Aorta (tissue), 5 donors: ENCODE data around the gene PRRT1. TPM values are rescaled to one million over a fixed set of nuclear protein-coding genes. Genes with fewer than 3 reads are reported as not detected.

Experiments used
- ATAC-seq: fragments of 200-7000 bp; cut with Tn5 transposase; one replicate; pipeline ENCODE4 v1.9.1; 2022; ENCODE audit warnings: moderate library complexity; ENCODE audit not compliant: low FRiP score
- DNase-seq, 2 donors: peaks; one replicate each; pipeline ENCODE4 v3.0.0-alpha.2; 2020
- H3K27ac ChIP-seq, 2 donors: one replicate each; pipeline ENCODE4 v1.5.1; 2013; ENCODE audit warnings: low read length in 2 of 2, mild to moderate bottlenecking in 2 of 2, moderate library complexity in 2 of 2, control low read depth in 1 of 2, inconsistent platforms in 1 of 2, low read depth in 1 of 2
- H3K27me3 ChIP-seq, 2 donors: one replicate each; pipeline ENCODE4 v1.6.1; 2013; ENCODE audit warnings: control low read depth in 1 of 2, low read length in 1 of 2, mild to moderate bottlenecking in 1 of 2, moderate library complexity in 1 of 2; ENCODE audit not compliant: insufficient read depth in 2 of 2, control insufficient read depth in 1 of 2
- H3K36me3 ChIP-seq, 2 donors: one replicate each; pipeline ENCODE4 v1.6.1; 2013; ENCODE audit warnings: control low read depth in 1 of 2, low read length in 1 of 2, mild to moderate bottlenecking in 1 of 2; ENCODE audit not compliant: insufficient read depth in 2 of 2, control insufficient read depth in 1 of 2
- H3K4me1 ChIP-seq, 2 donors: one replicate each; pipeline ENCODE4 v1.6.1; 2013; ENCODE audit warnings: low read length in 2 of 2, control low read depth in 1 of 2, mild to moderate bottlenecking in 1 of 2, moderate library complexity in 1 of 2; ENCODE audit not compliant: insufficient read depth in 2 of 2, control insufficient read depth in 1 of 2
- H3K4me3 ChIP-seq, 2 donors: one replicate each; pipeline ENCODE4 v1.5.1; 2013; ENCODE audit warnings: low read length in 2 of 2, control low read depth in 1 of 2, mild to moderate bottlenecking in 1 of 2
- H3K9me3 ChIP-seq: one replicate; pipeline ENCODE4 v1.6.1; 2013; ENCODE audit warnings: mild to moderate bottlenecking, low read length; ENCODE audit not compliant: control insufficient read depth
- WGBS, 2 donors: extraction: QIAGEN DNeasy Blood & Tissue Kit; methylation state at CpG; one replicate each; pipeline ENCODE4 v1.1.7; 2013; 5-methylcytosine and 5-hydroxymethylcytosine counted together
- intact Hi-C, 2 donors: fragments of 100-400 bp; cut with DNase I; formaldehyde crosslinking; loops; one replicate each; pipeline versions ENCODE4 v1.14.2 to v1.15.0; 2022
- polyA plus RNA-seq, 2 donors: library from polyadenylated mRNA; stranded (reverse); fragments of 200-250 nt; gene quantifications; one replicate each; pipeline ENCODE4 v1.2.3, GENCODE V29; 2013
- total RNA-seq, 2 donors: library from RNA; stranded (reverse); fragmentation: NEBNext Ultra II Directional; extraction: Animal tissue kit (Norgen Biotek cat#: 25700); gene quantifications; one replicate each; pipeline ENCODE4 v1.2.1, GENCODE V29; 2021
- donor health status: healthy with polysubstance abuse.
- donor health status: Bipolar disorder and iron deficiency.
- donor health status: DM: no; HTN: no; CAD: no.
- donor health status: DM: no; HTN: no; CAD: no.
- donor health status: DM: yes; HTN: yes; CAD: no.

Gene PRRT1
- total and polyA plus RNA-seq, 4 donors, result 3.6 to 12.5 (median 5.8) TPM

GRCh38 chr6:32139590-32139989 lies 12.1 kb downstream of the PRRT1 start:
- 46 to 47% methylated on average over 5 of the region's 5 CpGs for WGBS, 2 donors
- Histone ChIP-seq H3K4me3 (no peak overlapping the region), H3K27me3 (no peaks in the 10 kb centered on the region), H3K4me1 (no peaks in the 10 kb centered on the region), H3K36me3 (no peaks in the 10 kb centered on the region), H3K9me3 (no peaks in the 10 kb centered on the region), H3K27ac (no peak overlapping the region)
- intact Hi-C loops, result no loop called here
- ATAC-seq, result no peak
- DNase-seq, result no peak

GRCh38 chr6:32137454-32137853 lies 14.3 kb downstream of the PRRT1 start:
- H3K4me1 ChIP-seq, result no peaks in the 10 kb centered on the region
- ATAC-seq (no peak), DNase-seq (no peak)
- no peaks in the 10 kb centered on the region for H3K9me3 ChIP-seq
- H3K4me3 ChIP-seq, result no peak overlapping the region
- no peaks in the 10 kb centered on the region for H3K36me3 ChIP-seq
- intact Hi-C loops, result no loop called here
- no peak overlapping the region for H3K27ac ChIP-seq
- no peaks in the 10 kb centered on the region for H3K27me3 ChIP-seq

GRCh38 chr6:32133786-32134185 lies 18.0 kb downstream of the PRRT1 start:
- WGBS, 2 donors, result 45 to 49% methylated on average over 4 of the region's 4 CpGs
- intact Hi-C loops, result no loop called here
- Histone ChIP-seq H3K4me3 (no peak overlapping the region), H3K36me3 (no peaks in the 10 kb centered on the region), H3K27ac (no peak overlapping the region), H3K27me3 (no peaks in the 10 kb centered on the region), H3K4me1 (no peaks in the 10 kb centered on the region), H3K9me3 (no peaks in the 10 kb centered on the region)
- ATAC-seq (no peak), DNase-seq (no peak)

- Histone ChIP-seq H3K9me3 (no peaks in the 10 kb centered on the region), H3K27ac (no peak overlapping the region), H3K27me3 (no peaks in the 10 kb centered on the region), H3K4me1 (peaks cover 0 to 2% of the 10 kb centered on the region in 2 donors), H3K4me3 (no peak overlapping the region), H3K36me3 (no peaks in the 10 kb centered on the region)
- ATAC-seq (no peak), DNase-seq (peak in 1 of 2 donors; percentile 5)
- intact Hi-C loops, result no loop called here
These were observed 19.6 kb downstream of the PRRT1 start for GRCh38 chr6:32132110-32132509.

- intact Hi-C loops, result no loop called here
- Histone ChIP-seq H3K36me3 (no peaks in the 10 kb centered on the region), H3K27me3 (no peaks in the 10 kb centered on the region), H3K4me1 (peaks cover 0 to 2% of the 10 kb centered on the region in 2 donors), H3K27ac (no peak overlapping the region), H3K9me3 (no peaks in the 10 kb centered on the region), H3K4me3 (no peak overlapping the region)
- ATAC-seq (no peak), DNase-seq (peak in 1 of 2 donors; percentile 21)
- 87 to 90% methylated on average over 14 of the region's 14 CpGs for WGBS, 2 donors
These were observed 20.2 kb downstream of the PRRT1 start for GRCh38 chr6:32131439-32131948.

GRCh38 chr6:32129297-32130088 lies 22.2 kb downstream of the PRRT1 start:
- Histone ChIP-seq H3K27me3 (no peaks in the 10 kb centered on the region), H3K4me1 (peaks cover 0 to 2% of the 10 kb centered on the region in 2 donors), H3K27ac (peak overlapping the region; percentile 5 to 92), H3K9me3 (no peaks in the 10 kb centered on the region), H3K36me3 (no peaks in the 10 kb centered on the region), H3K4me3 (peak overlapping the region; percentile 48 to 81)
- WGBS, 2 donors, result 24 to 28% methylated on average over 22 of the region's 22 CpGs
- ATAC-seq (peak; percentile 82), DNase-seq (no peak)
- intact Hi-C loops, result loop anchor here in 1 of 2 donors (1.0 kb wide), 2 partner anchors 25 to 49 kb away; partner anchors contain the start of genes PPT2 and RNF5

GRCh38 chr6:32128751-32129296 lies 22.9 kb downstream of the PRRT1 start:
- Histone ChIP-seq H3K9me3 (no peaks in the 10 kb centered on the region), H3K27me3 (no peaks in the 10 kb centered on the region), H3K4me1 (peaks cover 0 to 2% of the 10 kb centered on the region in 2 donors), H3K27ac (peak overlapping the region in 1 of 2 donors; percentile 34), H3K4me3 (no peak overlapping the region), H3K36me3 (peaks cover 0 to 1% of the 10 kb centered on the region in 2 donors)
- 81 to 87% methylated on average over 13 of the region's 13 CpGs for WGBS, 2 donors
- intact Hi-C loops, result no loop called here
- DNase-seq, result no peak
- no peak for ATAC-seq

GRCh38 chr6:32127717-32128592 lies 23.8 kb downstream of the PRRT1 start, which contains the start of gene ATF6B:
Gene ATF6B (minus strand): TSS chr6:32128246. CDS start chr6:32128207, 39 bp downstream.
- 0% methylated on average over 44 of the region's 44 CpGs for WGBS, 2 donors

More at GRCh38 chr6:32127717-32128592, 23.8 kb downstream of the PRRT1 start, which contains the start of gene ATF6B:
- H3K4me3 ChIP-seq, result peak within 1 kb of the TSS; percentile 61 to 94
- ATAC-seq, result peak; percentile 95
- H3K36me3 ChIP-seq, result peaks cover 0 to 1% of the 10 kb centered on the region in 2 donors
- H3K27me3 ChIP-seq, result no peaks in the 10 kb centered on the region
- peak within 1 kb of the TSS in 1 of 2 donors; percentile 60 for H3K27ac ChIP-seq
- H3K4me1 ChIP-seq, result peaks cover 0 to 2% of the 10 kb centered on the region in 2 donors
- DNase-seq, result peak; percentile 98 to 99
- no peaks in the 10 kb centered on the region for H3K9me3 ChIP-seq
- intact Hi-C loops, result no loop called here
